Karpas-422 (cell line): ENCODE results near the gene ZDHHC14. TPM values are rescaled to one million over a fixed set of nuclear protein-coding genes. Genes with fewer than 3 reads are reported as not detected.

Source experiments
- DNase-seq: peaks from one replicate; pipeline ENCODE4 v3.0.0-alpha.2; 2015
- H2AFZ ChIP-seq: fragments of 200-600 bp; sonication (generic); 2 replicates; pipeline ENCODE4 v1.6.1; 2014; ENCODE audit warnings: antibody characterized with exemption, low read length, mixed read lengths
- H3K27ac ChIP-seq: fragments of 200-600 bp; sonication (generic); 2 replicates; pipeline ENCODE4 v1.5.1; 2014; ENCODE audit warnings: mild to moderate bottlenecking, low read length, moderate library complexity
- H3K27me3 ChIP-seq: fragments of 200-600 bp; sonication (generic); 2 replicates; pipeline ENCODE4 v1.6.1; 2014; ENCODE audit warnings: low read length, mixed read lengths
- H3K36me3 ChIP-seq: fragments of 200-600 bp; sonication (generic); 2 replicates; pipeline ENCODE4 v1.6.1; 2014; ENCODE audit warnings: low read length, mixed read lengths; ENCODE audit not compliant: insufficient read depth
- H3K4me1 ChIP-seq: fragments of 200-600 bp; sonication (generic); 2 replicates; pipeline ENCODE4 v1.6.1; 2014; ENCODE audit warnings: mild to moderate bottlenecking, low read length, mixed read lengths
- H3K4me2 ChIP-seq: fragments of 200-600 bp; sonication (generic); 2 replicates; pipeline ENCODE4 v1.6.1; 2014; ENCODE audit warnings: low read length, low read depth, mild to moderate bottlenecking; ENCODE audit not compliant: poor library complexity, severe bottlenecking
- H3K4me3 ChIP-seq: fragments of 200-600 bp; sonication (generic); 2 replicates; pipeline ENCODE4 v1.5.1; 2014; ENCODE audit warnings: mild to moderate bottlenecking, antibody characterized with exemption, low read length, mixed read lengths
- H3K79me2 ChIP-seq: fragments of 200-600 bp; sonication (generic); 2 replicates; pipeline ENCODE4 v1.6.1; 2014; ENCODE audit warnings: mild to moderate bottlenecking, low read length, mixed read lengths
- H3K9ac ChIP-seq: fragments of 200-600 bp; sonication (generic); 2 replicates; pipeline ENCODE4 v1.6.0; 2014; ENCODE audit warnings: low read length
- H3K9me2 ChIP-seq: fragments of 200-600 bp; sonication (generic), shearing (Covaris generic); replicated peaks from 2 replicates; pipeline ENCODE4 v1.6.0; 2014; ENCODE audit warnings: mild to moderate bottlenecking, low read length, moderate library complexity; ENCODE audit not compliant: insufficient read depth
- H3K9me3 ChIP-seq: fragments of 300-700, 200-600 bp; sonication (generic); 2 replicates; pipeline ENCODE4 v1.6.1; 2014; ENCODE audit warnings: low read length, mixed read lengths
- H4K20me1 ChIP-seq: fragments of 200-600 bp; sonication (generic); 2 replicates; pipeline ENCODE4 v1.6.1; 2014; ENCODE audit warnings: mild to moderate bottlenecking, antibody characterized with exemption, low read length, low read depth; ENCODE audit not compliant: insufficient read depth
- total RNA-seq: library from RNA; depleted of rRNA; stranded (reverse); fragments of >200 nt; shearing (Covaris generic); gene quantifications from 2 replicates; pipeline ENCODE4 v1.2.3, GENCODE V29; 2014; ENCODE audit warnings: low replicate concordance

ZDHHC14 gene
- total RNA-seq, 1 experiment from 2014 or later = 1.1 TPM

DNA sequence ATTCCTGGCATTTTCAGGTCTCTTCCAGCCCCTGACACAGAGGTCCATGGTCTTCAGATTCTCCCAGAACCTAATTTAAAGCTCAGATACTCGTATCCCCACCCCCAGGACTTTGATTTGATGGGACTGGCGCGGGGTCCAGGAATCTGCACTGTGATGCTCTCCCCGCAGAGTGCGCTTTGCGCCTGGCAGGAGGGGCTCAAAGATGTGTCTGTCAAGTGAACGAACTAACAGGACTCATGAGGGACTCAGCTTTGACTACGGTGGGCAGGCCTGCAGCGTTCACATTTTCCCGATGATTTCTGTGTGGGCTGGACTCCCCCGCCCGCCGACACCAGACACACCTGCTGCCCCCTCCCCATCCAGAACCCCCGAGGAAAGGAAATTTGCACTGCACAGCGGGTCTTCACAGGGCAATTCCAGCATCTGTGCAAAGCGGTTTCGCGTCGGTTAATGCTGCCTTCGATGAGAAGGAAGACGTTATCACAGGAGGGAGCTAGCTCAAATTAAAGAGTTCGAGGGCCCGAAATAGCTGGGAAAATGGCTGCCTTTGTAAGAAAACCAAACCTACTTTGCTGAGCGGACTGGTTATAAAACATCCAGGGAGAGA lies 90.2 kb downstream of the ZDHHC14 start:
- Histone ChIP-seq H3K36me3 (no peaks in the 10 kb centered on the region), H3K27me3 (no peaks in the 10 kb centered on the region), H3K9me3 (no peaks in the 10 kb centered on the region), H3K4me2 (no peak overlapping the region), H3K79me2 (no peaks in the 10 kb centered on the region), H3K9me2 (no peaks in the 10 kb centered on the region), H3K27ac (no peak overlapping the region), H3K4me3 (no peak overlapping the region), H4K20me1 (no peaks in the 10 kb centered on the region), H3K9ac (no peak overlapping the region), H2AFZ (no peak overlapping the region), H3K4me1 (no peaks in the 10 kb centered on the region)
- no peak for DNase-seq

DNA sequence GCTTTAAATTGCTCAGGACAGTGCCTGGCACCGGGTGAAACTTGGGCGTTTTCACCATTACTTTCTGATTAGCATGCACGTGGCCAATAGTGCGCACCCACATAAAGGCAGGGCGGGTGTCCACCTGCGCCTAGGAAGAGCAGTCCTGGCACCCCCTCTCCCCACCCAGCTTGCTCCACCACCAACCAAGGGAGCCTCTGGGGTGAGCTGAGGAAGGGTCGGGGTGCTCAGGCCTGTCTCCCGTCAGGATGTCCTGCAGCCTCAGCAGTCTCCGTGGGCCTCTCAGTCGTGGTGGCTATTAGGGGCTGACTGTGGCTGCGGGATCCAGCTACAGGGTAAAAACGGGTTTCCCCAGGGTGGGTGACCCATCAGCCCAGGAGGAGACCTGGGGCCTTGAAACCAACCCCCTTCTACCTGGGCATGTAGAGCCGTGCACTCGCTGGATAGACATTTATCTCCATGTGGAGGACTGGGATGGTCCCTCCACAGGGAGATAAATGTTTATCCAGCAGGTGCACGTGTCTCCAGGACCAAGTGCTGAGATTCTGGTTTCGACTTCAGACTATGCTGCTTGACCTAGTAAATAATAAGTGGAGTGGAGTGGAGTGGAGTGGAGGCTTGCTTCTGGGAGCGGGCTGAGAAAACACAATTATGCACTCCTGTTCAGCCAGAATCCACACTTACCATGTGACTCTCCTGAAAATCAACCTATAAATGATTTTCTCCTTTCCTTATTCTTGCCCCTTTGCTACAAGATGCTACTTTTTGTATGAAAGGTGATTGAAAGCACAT lies 91.1 kb downstream of the ZDHHC14 start:
- no peak overlapping the region for H3K27ac ChIP-seq
- DNase-seq = no peak
- no peak overlapping the region for H3K4me2 ChIP-seq
- H3K9me2 ChIP-seq = no peaks in the 10 kb centered on the region
- no peaks in the 10 kb centered on the region for H3K4me1 ChIP-seq
- H3K9ac ChIP-seq = no peak overlapping the region
- no peak overlapping the region for H2AFZ ChIP-seq
- no peak overlapping the region for H3K4me3 ChIP-seq
- H3K27me3 ChIP-seq = no peaks in the 10 kb centered on the region
- H3K79me2 ChIP-seq = no peaks in the 10 kb centered on the region
- H3K9me3 ChIP-seq = no peaks in the 10 kb centered on the region
- no peaks in the 10 kb centered on the region for H4K20me1 ChIP-seq
- no peaks in the 10 kb centered on the region for H3K36me3 ChIP-seq

DNA sequence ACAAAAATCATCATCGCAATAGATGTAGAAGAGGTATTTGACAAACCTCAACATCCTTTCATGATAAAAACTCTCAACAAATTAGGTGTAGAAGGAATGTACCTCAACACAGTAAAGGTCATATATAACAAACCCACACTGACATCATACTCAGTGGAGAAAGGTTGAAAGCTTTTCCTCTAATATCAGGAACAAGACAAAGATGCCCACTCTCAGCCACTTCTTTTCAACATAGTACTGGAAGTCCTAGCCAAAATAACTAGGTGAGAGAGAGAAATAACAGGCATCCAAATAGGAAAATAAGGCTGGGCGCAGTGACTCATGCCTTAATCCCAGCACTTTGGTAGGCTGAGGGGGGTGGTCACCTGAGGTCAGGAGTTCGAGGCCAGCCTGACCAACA lies 95.8 kb downstream of the ZDHHC14 start:
- H3K27me3 ChIP-seq = no peaks in the 10 kb centered on the region
- H2AFZ ChIP-seq = no peak overlapping the region
- no peak overlapping the region for H3K9ac ChIP-seq

DNA sequence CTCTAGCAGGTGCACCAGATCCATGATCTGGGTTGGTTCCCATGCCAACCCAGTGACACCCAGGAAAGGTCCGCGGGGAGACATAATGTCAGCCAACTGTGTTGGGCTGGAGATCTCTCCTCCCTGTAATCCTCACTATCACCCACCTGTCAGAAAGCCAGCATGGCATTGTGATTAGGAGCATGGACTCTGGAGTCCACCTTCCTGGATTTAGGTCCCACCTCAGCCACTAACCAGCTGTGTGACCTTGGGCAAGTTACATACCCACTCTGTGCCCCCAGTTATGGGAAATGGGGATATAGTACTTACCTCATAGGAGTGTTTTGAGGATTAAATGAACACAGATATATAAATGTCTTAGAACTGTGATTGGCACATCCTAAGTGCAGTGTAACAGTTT lies 97.9 kb downstream of the ZDHHC14 start:
- no peaks in the 10 kb centered on the region for H3K36me3 ChIP-seq
- no peaks in the 10 kb centered on the region for H3K4me1 ChIP-seq
- no peaks in the 10 kb centered on the region for H4K20me1 ChIP-seq
- H3K79me2 ChIP-seq = no peaks in the 10 kb centered on the region
- no peaks in the 10 kb centered on the region for H3K9me2 ChIP-seq
- H3K27me3 ChIP-seq = no peaks in the 10 kb centered on the region
- H3K4me2 ChIP-seq = no peak overlapping the region
- H2AFZ ChIP-seq = no peak overlapping the region
- H3K27ac ChIP-seq = no peak overlapping the region
- no peak overlapping the region for H3K9ac ChIP-seq
- no peak overlapping the region for H3K4me3 ChIP-seq
- no peak for DNase-seq
- H3K9me3 ChIP-seq = no peaks in the 10 kb centered on the region

More for the DNA sequence above, 95.8 kb downstream of the ZDHHC14 start:
- no peaks in the 10 kb centered on the region for H3K9me3 ChIP-seq
- no peak overlapping the region for H3K4me3 ChIP-seq
- no peaks in the 10 kb centered on the region for H4K20me1 ChIP-seq
- no peaks in the 10 kb centered on the region for H3K9me2 ChIP-seq
- H3K36me3 ChIP-seq = no peaks in the 10 kb centered on the region
- H3K79me2 ChIP-seq = no peaks in the 10 kb centered on the region
- DNase-seq = no peak
- no peak overlapping the region for H3K27ac ChIP-seq
- H3K4me1 ChIP-seq = no peaks in the 10 kb centered on the region
- no peak overlapping the region for H3K4me2 ChIP-seq

DNA sequence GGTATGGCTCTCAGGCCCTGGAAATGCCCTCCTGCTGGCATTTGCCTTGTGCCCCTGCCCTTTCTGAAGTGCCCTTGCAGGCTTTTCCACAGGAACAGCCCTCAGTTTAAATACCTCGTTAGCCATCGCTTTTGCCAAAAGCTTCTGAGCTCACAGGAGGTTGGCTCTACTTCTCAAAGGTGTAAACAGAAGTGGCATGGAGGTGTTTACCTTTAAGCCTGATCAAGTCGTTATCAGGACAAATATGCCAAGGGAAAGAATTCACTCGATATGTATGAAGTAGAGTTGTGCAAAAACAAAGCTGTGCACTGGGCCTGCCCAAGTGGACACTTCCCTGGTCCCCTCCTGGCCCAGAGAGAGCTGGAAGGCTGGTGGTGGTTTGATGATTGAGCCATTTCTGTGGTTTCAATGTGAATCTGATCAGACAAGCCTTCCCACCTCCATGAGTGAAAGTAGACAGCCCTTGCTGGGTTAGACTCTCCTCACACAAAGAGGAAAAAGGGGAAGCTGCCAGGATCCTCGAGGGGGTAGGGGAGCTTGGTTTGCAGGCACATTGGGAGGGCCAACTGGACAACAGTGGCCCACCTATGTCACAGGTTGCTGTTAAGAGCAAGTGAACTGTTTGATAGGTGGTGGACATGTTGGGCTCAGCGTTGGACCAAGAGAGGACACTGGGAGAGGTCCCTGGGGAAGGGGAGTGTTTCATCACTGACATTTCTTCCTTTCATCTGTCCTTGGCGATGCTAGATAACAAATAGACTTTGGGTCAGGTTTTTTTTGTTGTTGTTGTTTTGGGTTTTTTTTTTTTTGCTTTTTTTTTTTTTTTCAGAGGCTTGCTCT lies 98.7 kb downstream of the ZDHHC14 start:
- H2AFZ ChIP-seq = no peak overlapping the region
- no peak overlapping the region for H3K4me2 ChIP-seq
- H3K4me1 ChIP-seq = no peaks in the 10 kb centered on the region
- no peak for DNase-seq
- no peaks in the 10 kb centered on the region for H3K27me3 ChIP-seq
- H3K79me2 ChIP-seq = no peaks in the 10 kb centered on the region
- no peak overlapping the region for H3K9ac ChIP-seq
- no peak overlapping the region for H3K4me3 ChIP-seq
- H3K9me2 ChIP-seq = no peaks in the 10 kb centered on the region
- no peaks in the 10 kb centered on the region for H3K9me3 ChIP-seq
- H3K27ac ChIP-seq = no peak overlapping the region
- no peaks in the 10 kb centered on the region for H3K36me3 ChIP-seq
- H4K20me1 ChIP-seq = no peaks in the 10 kb centered on the region

DNA sequence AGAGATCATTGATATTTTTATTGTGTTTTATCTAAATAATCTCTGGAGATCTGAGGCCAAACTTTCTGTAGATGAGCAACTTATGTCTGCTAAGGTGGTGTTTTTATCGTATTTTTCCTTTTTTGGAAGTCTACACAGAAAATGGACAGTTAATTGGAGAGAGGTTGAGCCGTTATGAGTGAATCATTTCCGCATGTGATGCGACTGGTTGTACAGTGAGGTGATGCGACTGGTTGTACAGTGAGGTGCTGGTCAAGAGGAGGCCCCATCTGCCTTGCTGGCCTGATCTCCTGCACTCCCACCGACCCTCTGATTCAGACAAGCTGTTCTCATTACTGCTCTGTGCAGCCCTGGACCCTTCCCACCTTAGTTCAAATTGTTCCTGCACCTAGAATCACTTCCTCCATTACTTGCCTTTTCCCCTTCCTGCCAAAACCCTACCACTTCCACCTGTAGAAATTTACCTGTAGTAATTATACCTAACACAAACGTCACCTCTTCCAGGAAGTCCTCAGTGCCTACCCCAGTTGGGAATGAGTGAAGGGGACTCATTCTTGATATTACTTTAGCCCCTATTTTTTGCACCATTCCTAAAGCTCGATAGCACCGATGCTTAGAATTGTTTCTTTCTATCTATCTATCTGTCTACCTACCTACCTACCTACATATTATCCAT lies 100.3 kb downstream of the ZDHHC14 start:
- no peaks in the 10 kb centered on the region for H3K27me3 ChIP-seq
- no peaks in the 10 kb centered on the region for H3K36me3 ChIP-seq
- H3K4me3 ChIP-seq = no peak overlapping the region
- H4K20me1 ChIP-seq = no peaks in the 10 kb centered on the region
- no peaks in the 10 kb centered on the region for H3K9me3 ChIP-seq
- H3K79me2 ChIP-seq = no peaks in the 10 kb centered on the region
- H3K9me2 ChIP-seq = no peaks in the 10 kb centered on the region
- no peak overlapping the region for H2AFZ ChIP-seq
- H3K27ac ChIP-seq = no peak overlapping the region
- H3K4me1 ChIP-seq = no peaks in the 10 kb centered on the region
- no peak overlapping the region for H3K9ac ChIP-seq
- H3K4me2 ChIP-seq = no peak overlapping the region
- DNase-seq = no peak

DNA sequence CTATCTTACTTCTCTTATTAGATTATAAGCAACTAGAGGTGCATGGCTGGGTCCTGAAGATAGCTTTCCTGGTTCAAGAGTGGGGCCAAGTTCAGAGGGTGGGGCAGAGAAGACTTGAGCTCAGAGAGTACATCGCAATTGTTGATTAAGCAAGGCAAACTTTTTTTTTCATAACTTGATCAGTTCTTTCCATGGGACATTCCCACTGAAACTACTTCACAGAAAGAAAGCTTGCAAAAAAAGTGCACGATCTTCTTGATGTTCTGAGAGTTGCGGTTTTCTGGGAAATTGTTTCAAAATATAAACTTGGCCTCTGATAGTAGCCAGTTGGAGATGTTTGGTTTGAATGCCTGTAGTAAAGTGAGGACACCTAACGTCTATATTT lies 100.9 kb downstream of the ZDHHC14 start:
- H3K27me3 ChIP-seq = no peaks in the 10 kb centered on the region
- H3K9me2 ChIP-seq = no peaks in the 10 kb centered on the region
- H3K4me1 ChIP-seq = no peaks in the 10 kb centered on the region
- H2AFZ ChIP-seq = no peak overlapping the region
- no peak overlapping the region for H3K9ac ChIP-seq
- no peak overlapping the region for H3K27ac ChIP-seq
- no peak overlapping the region for H3K4me2 ChIP-seq
- no peaks in the 10 kb centered on the region for H3K36me3 ChIP-seq
- no peaks in the 10 kb centered on the region for H3K79me2 ChIP-seq
- H4K20me1 ChIP-seq = no peaks in the 10 kb centered on the region
- no peaks in the 10 kb centered on the region for H3K9me3 ChIP-seq
- DNase-seq = no peak
- H3K4me3 ChIP-seq = no peak overlapping the region

DNA sequence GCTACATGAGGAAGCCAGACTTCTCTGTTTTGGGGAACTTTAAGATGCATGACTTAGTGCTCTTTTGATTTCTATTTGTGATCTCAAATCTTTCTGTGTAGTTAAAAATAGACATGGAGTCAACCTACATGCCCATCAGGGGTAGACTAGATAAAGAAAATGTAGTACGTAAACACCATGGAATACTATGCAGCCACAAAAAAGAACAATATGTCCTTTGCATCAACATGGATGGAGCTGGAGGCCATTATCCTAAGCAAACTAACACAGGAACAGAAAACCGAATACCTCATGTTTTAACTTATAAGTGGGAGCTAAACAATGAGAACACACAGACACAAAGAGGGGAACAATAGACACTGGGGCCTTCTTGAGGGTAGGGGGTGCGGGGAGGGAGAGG lies 102.8 kb downstream of the ZDHHC14 start:
- no peak for DNase-seq
- Histone ChIP-seq H3K4me1 (no peaks in the 10 kb centered on the region), H3K79me2 (no peaks in the 10 kb centered on the region), H3K4me3 (no peak overlapping the region), H3K4me2 (no peak overlapping the region), H3K9ac (no peak overlapping the region), H4K20me1 (no peaks in the 10 kb centered on the region), H3K36me3 (no peaks in the 10 kb centered on the region), H3K9me3 (no peaks in the 10 kb centered on the region), H3K27ac (no peak overlapping the region), H3K27me3 (no peaks in the 10 kb centered on the region), H2AFZ (no peak overlapping the region), H3K9me2 (no peaks in the 10 kb centered on the region)
